ENCODE results near the gene GIMAP8.
"Not testable (repeated sequence)": the region's sequence is repeated elsewhere in the genome, so short reads cannot be mapped to it uniquely, and the experiment has no call there.

The GIMAP8 gene

GRCh38 chr7:150441524-150441923, 8.9 kb upstream of the GIMAP8 start:
- DNase-seq = no peak

- DNase-seq = no peak
Measured at GRCh38 chr7:150442811-150443210, 7.6 kb upstream of the GIMAP8 start.

- DNase-seq = no peak
Measured at GRCh38 chr7:150443793-150444540, 6.5 kb upstream of the GIMAP8 start.

DNA sequence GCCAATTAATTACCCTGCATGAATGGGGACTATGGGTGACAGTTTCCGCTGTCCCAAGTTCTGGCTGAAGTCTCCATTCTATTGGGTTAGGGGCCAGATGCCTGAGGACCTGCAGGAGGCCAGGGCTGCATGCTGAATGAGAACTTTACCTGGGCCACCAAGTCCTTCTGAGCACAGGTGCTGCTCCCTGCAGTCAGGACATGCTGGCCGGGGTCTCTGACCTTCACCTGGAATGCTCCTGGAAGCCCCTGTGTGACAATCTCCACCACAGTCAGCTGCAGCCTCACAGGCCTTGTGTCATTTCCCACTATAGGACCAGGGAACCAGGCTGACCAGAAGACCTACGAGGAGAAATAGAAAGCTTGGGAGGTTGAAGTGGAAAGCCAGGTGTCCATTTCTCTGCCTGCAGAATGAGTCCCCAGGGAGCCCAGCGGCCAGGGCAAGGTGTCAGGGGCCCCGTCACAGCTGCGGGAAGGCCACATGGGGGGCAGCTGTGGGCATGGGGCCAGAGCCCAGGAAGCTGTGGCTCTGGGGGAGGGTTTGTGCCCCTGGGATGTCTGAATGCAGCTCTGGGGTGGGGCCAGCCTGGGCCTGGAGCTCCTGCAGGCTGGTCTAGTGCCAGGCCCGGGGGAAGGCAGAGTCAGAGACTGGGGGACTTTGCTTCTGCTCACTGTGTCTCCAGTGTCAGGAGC, 5.6 kb upstream of the GIMAP8 start:
- no peak for DNase-seq

GRCh38 chr7:150446288-150446938, 4.0 kb upstream of the GIMAP8 start:
- no peak for DNase-seq

DNA sequence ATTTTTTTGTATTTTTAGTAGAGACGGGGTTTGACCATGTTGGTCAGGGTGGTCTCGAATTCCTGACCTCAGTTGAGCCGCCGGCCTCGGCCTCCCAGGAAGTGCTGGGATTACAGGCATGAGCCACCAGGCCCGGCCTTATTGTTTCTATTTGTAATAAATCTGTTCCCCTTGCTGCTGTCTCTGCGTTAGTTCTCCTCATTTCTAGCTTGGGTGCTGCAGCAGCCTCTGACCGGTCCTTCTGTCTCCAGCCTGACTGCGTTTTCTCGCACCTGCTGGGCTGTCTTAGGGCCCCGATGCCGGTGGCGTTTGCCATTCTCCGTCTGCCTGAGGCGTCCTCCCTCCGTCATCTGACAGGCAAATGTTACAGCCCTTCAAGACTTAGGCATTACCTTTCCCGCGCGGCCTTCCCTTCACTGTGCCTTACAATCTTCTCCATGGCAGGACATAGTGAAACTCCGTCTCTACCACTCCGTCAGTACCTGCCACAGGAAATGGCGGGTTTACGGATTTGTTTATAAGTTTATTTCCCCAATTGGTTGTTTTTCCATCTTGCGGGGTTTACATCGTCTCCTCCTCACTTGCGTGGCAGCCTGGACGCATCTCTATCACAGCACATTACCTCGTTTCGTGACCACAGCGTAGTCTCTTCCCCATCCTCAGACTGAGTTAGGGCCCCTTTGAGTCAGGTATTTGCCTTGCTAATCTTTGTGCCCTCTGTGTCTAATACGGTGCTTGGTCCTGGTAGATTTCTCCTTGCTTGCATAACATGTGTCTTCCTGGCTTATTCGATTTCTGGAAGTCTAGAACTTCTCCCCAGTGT, 2.3 kb upstream of the GIMAP8 start:
- DNase-seq = no peak

GRCh38 chr7:150448789-150449147, 1.7 kb upstream of the GIMAP8 start:
- DNase-seq = peak; percentile 82

DNA sequence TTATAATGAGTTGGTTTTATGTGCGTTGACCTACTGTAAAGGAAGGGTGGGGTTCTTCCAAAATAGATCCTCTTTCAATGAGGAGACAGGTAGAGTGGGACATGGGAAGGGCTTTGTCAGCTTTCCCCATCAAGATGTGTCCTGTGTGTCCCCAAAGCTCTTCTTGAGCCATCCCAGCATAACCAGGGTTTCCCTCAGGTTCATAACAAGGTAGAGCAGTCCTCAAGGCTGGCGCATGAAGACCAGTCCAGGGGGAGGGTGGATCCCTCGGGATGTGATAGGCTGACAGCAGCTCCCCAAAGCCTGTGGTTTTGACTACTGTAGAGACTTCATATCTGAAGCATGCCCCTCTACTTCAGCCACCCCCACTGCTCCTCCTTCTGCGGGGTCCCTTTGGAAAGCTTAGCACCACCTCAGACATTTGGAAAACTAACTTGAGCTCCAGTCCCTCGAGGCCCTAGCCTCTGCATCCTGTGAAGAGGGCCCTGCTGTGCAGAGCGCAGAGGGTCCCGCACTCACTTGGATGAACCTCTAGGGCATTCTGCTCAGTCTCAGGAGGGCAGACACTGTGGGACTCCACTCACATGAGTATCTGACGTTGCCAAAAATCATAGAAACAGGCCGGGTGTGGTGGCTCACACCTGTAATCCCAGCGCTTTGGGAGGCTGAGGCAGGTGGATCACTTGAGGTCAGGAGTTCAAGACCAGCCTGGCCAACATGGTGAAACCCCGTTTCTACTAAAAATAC, 1.1 kb upstream of the GIMAP8 start:
- no peak for DNase-seq

- peak; percentile 69 for DNase-seq
Measured at GRCh38 chr7:150451097-150451793, 815 bp downstream of the GIMAP8 start.

GRCh38 chr7:150451833-150452461, 1.5 kb downstream of the GIMAP8 start:
- DNase-seq = peak; percentile 33

GRCh38 chr7:150453181-150453580, 2.8 kb downstream of the GIMAP8 start:
- DNase-seq = peak; percentile 19

DNA sequence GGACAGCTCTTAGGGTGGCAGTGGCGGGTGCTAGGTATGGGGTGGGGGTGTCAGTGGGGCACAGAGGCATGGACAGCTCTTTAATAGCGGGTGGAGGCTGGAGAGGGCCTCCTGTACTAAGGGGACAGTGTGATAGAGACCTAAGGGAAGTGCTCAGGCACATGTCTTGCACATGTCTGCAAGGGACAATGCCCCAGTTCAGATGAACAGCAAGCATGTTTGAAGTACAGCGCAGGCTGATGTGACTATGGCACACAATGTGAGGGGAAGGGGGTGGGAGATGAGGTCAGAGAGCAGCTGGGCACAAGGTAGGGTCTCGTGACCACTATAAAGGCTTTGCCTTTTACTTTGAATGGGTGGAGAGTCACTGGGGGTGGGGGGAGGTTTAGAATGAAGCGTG, 3.5 kb downstream of the GIMAP8 start:
- DNase-seq = no peak

DNA sequence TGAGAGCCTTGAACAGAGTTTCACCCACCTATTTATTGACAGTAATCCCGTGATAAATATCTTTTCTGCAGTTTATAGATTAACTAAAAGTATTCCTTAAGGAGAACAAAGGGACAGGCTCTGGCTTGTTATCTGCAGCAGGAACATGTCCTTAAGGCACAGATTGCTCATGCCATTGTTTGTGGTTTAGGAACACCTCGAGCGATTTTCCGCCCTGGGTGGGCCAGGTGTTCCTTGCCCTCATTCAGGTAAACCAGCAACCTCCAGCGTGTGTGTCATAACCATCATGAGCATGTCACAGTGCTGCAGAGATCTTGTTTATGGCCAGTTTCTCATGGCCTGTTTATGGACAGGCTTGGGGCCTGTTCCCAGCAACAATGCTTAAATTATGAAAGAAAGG, 6.6 kb downstream of the GIMAP8 start:
- not testable (repeated sequence) for DNase-seq

GRCh38 chr7:150458235-150458634, 7.8 kb downstream of the GIMAP8 start:
- DNase-seq = no peak

DNA sequence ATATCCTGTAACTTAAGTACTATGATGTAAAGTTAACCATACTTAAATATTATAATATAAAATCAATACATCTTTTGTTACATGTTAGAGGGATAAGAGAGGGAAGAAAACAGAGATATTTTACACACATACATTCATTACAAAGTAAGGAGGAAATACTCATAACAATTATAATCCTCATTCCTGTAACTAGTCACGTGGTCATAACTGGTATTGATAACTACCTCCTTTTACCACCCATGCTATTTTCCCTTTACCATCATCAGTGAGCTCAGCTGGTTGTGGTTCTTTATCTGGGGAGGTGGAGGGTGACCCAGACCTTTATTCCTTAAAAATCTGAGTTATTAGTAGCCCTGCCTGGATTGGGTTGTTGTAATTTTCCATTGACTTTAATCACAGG, 8.3 kb downstream of the GIMAP8 start:
- no peak for DNase-seq

- no peak for DNase-seq
Measured at GRCh38 chr7:150461520-150461919, 11.1 kb downstream of the GIMAP8 start.

DNA sequence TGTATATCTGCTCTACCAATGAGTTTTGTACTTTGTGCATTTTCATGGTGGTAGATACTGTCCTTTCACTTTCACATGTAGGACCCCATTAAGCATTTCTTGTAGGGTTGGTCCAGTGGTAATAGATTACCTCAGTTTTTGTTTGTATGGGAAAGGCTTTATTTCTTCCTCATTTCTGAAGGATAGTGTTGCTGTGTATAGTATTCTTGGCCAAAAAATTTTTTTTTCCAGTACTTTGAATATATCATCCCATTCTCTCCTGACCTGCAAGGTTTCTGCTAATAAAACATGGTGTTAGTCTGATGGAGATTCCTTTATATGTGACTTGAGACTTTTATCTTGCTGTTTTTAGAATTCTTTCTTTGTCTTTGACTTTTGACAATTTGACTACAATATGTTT, 12.0 kb downstream of the GIMAP8 start:
- no peak for DNase-seq

- no peak for DNase-seq
Measured at GRCh38 chr7:150463461-150463860, 13.0 kb downstream of the GIMAP8 start.

DNA sequence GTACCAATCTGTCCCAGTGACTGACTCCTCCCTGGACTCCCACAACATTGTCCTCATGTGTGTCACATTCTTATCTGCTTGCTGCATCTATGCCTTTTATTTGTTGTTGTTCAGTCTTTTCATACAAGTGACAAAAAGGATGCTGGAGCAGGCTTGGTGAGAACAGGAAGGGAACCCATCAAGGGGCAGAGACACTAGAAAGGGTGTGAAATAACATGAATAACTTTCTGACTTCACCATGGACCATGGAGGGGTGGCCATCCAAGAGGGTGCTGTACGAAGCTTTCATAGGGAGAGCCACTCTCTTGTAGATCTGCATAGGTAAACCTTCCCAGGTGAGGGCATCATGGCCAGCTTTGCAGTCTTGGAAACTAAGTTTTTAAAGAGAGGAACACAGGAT, 14.5 kb downstream of the GIMAP8 start:
- DNase-seq = no peak

DNA sequence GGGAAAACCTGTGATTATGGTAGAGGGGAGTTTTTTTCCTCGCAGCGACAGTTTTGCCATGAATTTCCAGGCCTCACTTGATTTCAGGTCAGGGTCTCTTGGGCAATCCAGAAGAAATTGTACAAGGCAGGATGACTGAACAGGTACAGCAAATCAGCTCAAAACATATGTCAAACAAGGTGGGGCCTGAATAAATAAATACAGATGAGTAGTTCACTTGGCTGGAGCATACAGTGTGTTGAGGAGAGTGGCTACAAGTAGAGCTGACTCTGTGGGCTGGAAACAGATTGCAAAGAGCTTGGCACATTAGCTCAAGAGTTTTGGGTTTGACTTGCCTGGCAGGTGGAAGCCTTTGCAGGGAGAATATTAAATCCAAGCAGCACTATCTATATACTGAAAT, 15.0 kb downstream of the GIMAP8 start:
- no peak for DNase-seq

GRCh38 chr7:150466477-150466876, 16.0 kb downstream of the GIMAP8 start:
- DNase-seq = no peak

Data from CD4-positive, alpha-beta T cell treated with Interferon gamma for 1 hour (primary cell).